Suprapubic skin (tissue), 4 donors: ENCODE measurements around the gene SLC17A2.

Experiments
- EP300 ChIP-seq: sonication (generic); formaldehyde crosslinking; IDR thresholded peaks from one replicate; pipeline ENCODE4 v1.6.1; 2017; ENCODE audit warnings: antibody characterized with exemption
- POLR2A ChIP-seq, 2 donors: fragments of 450-650 bp; IDR thresholded peaks; one replicate each; pipeline ENCODE4 v1.6.1; 2017; ENCODE audit warnings: antibody characterized with exemption in 2 of 2, mild to moderate bottlenecking in 2 of 2, moderate library complexity in 2 of 2
- POLR2AphosphoS5 ChIP-seq, 3 donors: sonication (generic); formaldehyde crosslinking; IDR thresholded peaks; one replicate each; pipeline ENCODE4 v1.6.1; 2017; ENCODE audit warnings: antibody characterized with exemption in 3 of 3
- TF ChIP-seq, protein P1 (sequence below), 2 donors: fragments of 200-600 bp in 1 of 2; fragments of 450-650 bp in 1 of 2; sonication (generic) in 1 of 2; IDR thresholded peaks; one replicate each; pipeline ENCODE4 v1.5.1; 2016 to 2019; ENCODE audit warnings: antibody characterized with exemption in 2 of 2, mild to moderate bottlenecking in 1 of 2, moderate library complexity in 1 of 2

- TF ChIP-seq, protein P1, sequence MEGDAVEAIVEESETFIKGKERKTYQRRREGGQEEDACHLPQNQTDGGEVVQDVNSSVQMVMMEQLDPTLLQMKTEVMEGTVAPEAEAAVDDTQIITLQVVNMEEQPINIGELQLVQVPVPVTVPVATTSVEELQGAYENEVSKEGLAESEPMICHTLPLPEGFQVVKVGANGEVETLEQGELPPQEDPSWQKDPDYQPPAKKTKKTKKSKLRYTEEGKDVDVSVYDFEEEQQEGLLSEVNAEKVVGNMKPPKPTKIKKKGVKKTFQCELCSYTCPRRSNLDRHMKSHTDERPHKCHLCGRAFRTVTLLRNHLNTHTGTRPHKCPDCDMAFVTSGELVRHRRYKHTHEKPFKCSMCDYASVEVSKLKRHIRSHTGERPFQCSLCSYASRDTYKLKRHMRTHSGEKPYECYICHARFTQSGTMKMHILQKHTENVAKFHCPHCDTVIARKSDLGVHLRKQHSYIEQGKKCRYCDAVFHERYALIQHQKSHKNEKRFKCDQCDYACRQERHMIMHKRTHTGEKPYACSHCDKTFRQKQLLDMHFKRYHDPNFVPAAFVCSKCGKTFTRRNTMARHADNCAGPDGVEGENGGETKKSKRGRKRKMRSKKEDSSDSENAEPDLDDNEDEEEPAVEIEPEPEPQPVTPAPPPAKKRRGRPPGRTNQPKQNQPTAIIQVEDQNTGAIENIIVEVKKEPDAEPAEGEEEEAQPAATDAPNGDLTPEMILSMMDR (IDR thresholded peaks at IDR 0.05) = no peak
- TF ChIP-seq POLR2A (IDR thresholded peaks at IDR 0.05) (no peak), POLR2AphosphoS5 (IDR thresholded peaks at IDR 0.05) (no peak), EP300 (no peak)
These were observed 64.5 kb downstream of the SLC17A2 start for GRCh38 chr6:25866011-25866410.
